Thyroid gland (tissue), 4 donors: ENCODE measurements around the gene ADCY9. TPM values are rescaled to one million over a fixed set of nuclear protein-coding genes. Genes with fewer than 3 reads are reported as not detected.
"Not testable (repeated sequence)": the region's sequence is repeated elsewhere in the genome, so short reads cannot be mapped to it uniquely, and the experiment has no call there.

Source experiments
- DNase-seq, 2 donors: peaks; one replicate each; pipeline ENCODE4 v3.0.0-alpha.2; 2019
- H3K27ac ChIP-seq, 3 donors: fragments of 200-600 bp; sonication (generic); 1 replicate in 2 of 3; 2 replicates in 1 of 3; pipeline ENCODE4 v1.5.1; 2016 to 2019; ENCODE audit warnings: mild to moderate bottlenecking in 1 of 3, moderate library complexity in 1 of 3
- H3K27me3 ChIP-seq: fragments of 200-600 bp; sonication (generic); one replicate; pipeline ENCODE4 v1.5.1; 2019
- H3K36me3 ChIP-seq, 2 donors: fragments of 200-600 bp; sonication (generic); one replicate each; pipeline ENCODE4 v1.5.1; 2016 to 2019
- H3K4me1 ChIP-seq, 2 donors: fragments of 200-600 bp; sonication (generic); one replicate each; pipeline ENCODE4 v1.5.1; 2017 to 2019
- H3K4me3 ChIP-seq, 3 donors: fragments of 200-600 bp; sonication (generic); replicated peaks in 1 of 3; 1 replicate in 2 of 3; 2 replicates in 1 of 3; pipeline ENCODE4 v1.5.1; 2016; ENCODE audit warnings: mild to moderate bottlenecking in 1 of 3
- H3K9me3 ChIP-seq: fragments of 200-600 bp; sonication (generic); one replicate; pipeline ENCODE4 v1.5.1; 2017
- CTCF ChIP-seq, 6 experiments: fragments of 200-600 bp in 3 of 6; fragments of 450-650 bp in 3 of 6; sonication (generic) in 3 of 6; IDR thresholded peaks; one replicate each; pipeline ENCODE4 v1.5.1; 2016 to 2019; ENCODE audit warnings: antibody characterized with exemption in 6 of 6, mild to moderate bottlenecking in 2 of 6, inconsistent platforms in 1 of 6, moderate library complexity in 1 of 6
- POLR2A ChIP-seq, 2 donors: fragments of 450-650 bp; IDR thresholded peaks; one replicate each; pipeline ENCODE4 v1.6.1; 2017; ENCODE audit warnings: antibody characterized with exemption in 2 of 2, mild to moderate bottlenecking in 2 of 2, moderate library complexity in 1 of 2
- WGBS, 2 donors: methylation state at CpG; one replicate each; pipeline ENCODE4 v1.1.5; 2017; 5-methylcytosine and 5-hydroxymethylcytosine counted together
- intact Hi-C: fragments of 100-400 bp; cut with DNase I; formaldehyde crosslinking; loops from one replicate; pipeline ENCODE4 v1.15.1; 2023
- total RNA-seq, 4 donors: library from RNA; depleted of rRNA; stranded (reverse); fragments of >200 nt; gene quantifications; one replicate each; pipeline ENCODE4 v1.2.3, GENCODE V29; 2016

ADCY9 gene
- total RNA-seq, 4 donors from 2014 or later = 61.4 to 123 (median 94.1) TPM

DNA sequence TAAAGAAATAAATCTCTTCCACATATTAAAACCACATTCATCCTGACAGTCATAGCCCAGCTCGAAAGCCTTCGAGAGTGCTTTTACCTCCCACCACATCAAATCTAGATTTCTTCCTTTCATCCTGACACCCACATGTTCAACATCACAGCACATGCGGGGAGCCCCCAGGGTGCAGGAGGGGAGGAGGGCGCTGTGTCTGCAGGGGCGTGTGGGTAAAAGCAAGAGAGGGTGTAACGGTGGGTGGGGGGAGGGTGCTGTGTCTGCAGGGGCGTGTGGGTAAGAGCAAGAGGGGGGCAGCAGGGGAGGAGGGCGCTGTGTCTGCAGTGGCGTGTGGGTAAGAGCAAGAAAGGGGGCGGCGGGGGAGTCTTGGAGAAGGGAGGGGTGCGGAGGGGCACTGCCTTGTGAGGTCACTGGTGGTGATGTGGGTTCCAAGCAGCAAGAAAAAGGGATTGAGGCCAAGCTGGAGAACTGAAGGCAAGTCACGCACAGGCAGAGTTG, 34.7 kb downstream of the ADCY9 start:
- Histone ChIP-seq H3K9me3 (no peaks in the 10 kb centered on the region), H3K36me3 (no peaks in the 10 kb centered on the region), H3K27ac (peak overlapping the region; percentile 70 to 77 (median 77)), H3K4me1 (peaks cover 41 to 42% of the 10 kb centered on the region in 2 donors), H3K27me3 (no peaks in the 10 kb centered on the region), H3K4me3 (no peak overlapping the region)
- DNase-seq = no peak
- intact Hi-C loops = no loop called here
- TF ChIP-seq POLR2A (IDR thresholded peaks at IDR 0.05) (no peak), CTCF (IDR thresholded peaks at IDR 0.05) (no peak)
- WGBS, 2 donors = 45 to 50% methylated on average over 13 of the region's 13 CpGs

DNA sequence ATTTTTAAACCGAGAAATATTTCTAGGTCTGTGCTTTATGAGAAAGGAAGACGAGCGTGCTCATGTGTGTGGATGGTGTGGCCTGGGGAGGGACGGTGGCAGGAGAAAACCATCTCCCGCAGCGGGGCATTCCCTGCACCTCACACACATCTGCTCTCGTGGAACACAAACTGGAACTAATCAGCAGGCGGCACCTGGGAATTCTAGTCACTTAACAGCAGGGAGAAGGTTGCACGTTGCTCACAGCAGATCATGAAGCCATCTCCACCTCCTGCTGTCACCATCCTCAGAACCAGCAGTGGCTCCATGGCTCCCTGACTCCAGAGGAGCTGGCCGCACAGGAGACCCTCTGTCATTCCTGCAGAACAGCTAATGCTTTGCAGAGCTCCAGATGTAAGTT, 35.2 kb downstream of the ADCY9 start:
- Histone ChIP-seq H3K9me3 (no peaks in the 10 kb centered on the region), H3K27ac (peak overlapping the region; percentile 70 to 77 (median 77)), H3K4me1 (peaks cover 38 to 39% of the 10 kb centered on the region in 2 donors), H3K4me3 (no peak overlapping the region), H3K27me3 (no peaks in the 10 kb centered on the region), H3K36me3 (no peaks in the 10 kb centered on the region)
- WGBS, 2 donors = 38 to 46% methylated on average over 10 of the region's 10 CpGs
- DNase-seq = peak in 1 of 2 donors; percentile 42
- intact Hi-C loops = no loop called here
- TF ChIP-seq POLR2A (IDR thresholded peaks at IDR 0.05) = peak in 1 of 2 donors; percentile 40
- no peak for TF ChIP-seq CTCF (IDR thresholded peaks at IDR 0.05)

DNA sequence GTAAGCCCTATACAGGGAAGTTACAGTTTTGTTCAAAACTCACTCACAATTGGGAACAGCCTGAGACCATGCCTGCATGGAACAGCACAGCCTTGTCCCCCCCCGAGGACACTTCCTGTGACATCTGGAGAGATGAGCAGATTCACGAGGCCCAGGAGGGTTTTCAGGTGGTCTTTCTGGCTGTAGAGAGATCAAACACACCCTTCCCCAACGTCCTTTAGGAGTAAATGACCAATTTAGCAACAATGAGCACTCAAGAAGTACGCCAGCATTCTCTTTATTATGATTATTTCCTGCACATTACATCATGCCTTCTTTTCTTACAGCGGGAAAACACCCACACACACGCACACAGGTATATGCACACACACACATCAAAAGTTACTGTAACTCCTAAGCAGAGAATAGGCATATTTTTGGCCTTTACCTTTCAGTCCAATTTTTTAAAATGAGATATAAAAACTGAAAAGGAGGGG, 39.0 kb downstream of the ADCY9 start:
- peaks cover 23 to 31% of the 10 kb centered on the region in 2 donors for H3K4me1 ChIP-seq
- TF ChIP-seq POLR2A (IDR thresholded peaks at IDR 0.05) = no peak
- TF ChIP-seq CTCF (IDR thresholded peaks at IDR 0.05) = no peak
- peak overlapping the region in 1 of 3 donors; percentile 14 for H3K27ac ChIP-seq
- DNase-seq = no peak
- no peak overlapping the region for H3K4me3 ChIP-seq
- no peaks in the 10 kb centered on the region for H3K27me3 ChIP-seq
- WGBS, 2 donors = 78 to 80% methylated on average over 6 of the region's 6 CpGs
- intact Hi-C loops = no loop called here
- H3K36me3 ChIP-seq = no peaks in the 10 kb centered on the region
- no peaks in the 10 kb centered on the region for H3K9me3 ChIP-seq

DNA sequence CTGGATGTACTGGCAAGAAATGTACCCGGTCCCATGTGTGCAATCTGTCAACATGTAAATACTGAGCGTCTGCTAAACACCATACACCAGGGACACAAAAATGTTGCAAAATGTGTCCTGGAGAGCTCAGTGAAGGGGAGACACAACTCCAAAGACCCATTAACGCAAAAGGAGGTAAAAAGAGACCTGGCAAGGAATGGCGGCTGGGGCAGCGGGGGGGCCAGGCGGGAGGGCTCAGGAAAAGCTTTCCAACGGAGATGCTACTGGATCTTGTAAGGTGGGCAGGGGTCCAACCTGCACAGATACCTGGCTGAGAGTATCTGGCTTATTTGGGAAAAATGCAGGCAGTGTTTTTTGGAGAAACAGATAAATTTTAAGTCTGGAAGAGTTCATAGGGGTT, 40.7 kb downstream of the ADCY9 start:
- TF ChIP-seq POLR2A (IDR thresholded peaks at IDR 0.05) (no peak), CTCF (IDR thresholded peaks at IDR 0.05) (no peak)
- no peak overlapping the region for H3K27ac ChIP-seq
- no peaks in the 10 kb centered on the region for H3K27me3 ChIP-seq
- peaks cover 14 to 19% of the 10 kb centered on the region in 2 donors for H3K4me1 ChIP-seq
- no peak for DNase-seq
- no peak overlapping the region for H3K4me3 ChIP-seq
- H3K36me3 ChIP-seq = no peaks in the 10 kb centered on the region
- H3K9me3 ChIP-seq = no peaks in the 10 kb centered on the region
- intact Hi-C loops = no loop called here
- WGBS, 2 donors = 94 to 97% methylated on average over 7 of the region's 7 CpGs

DNA sequence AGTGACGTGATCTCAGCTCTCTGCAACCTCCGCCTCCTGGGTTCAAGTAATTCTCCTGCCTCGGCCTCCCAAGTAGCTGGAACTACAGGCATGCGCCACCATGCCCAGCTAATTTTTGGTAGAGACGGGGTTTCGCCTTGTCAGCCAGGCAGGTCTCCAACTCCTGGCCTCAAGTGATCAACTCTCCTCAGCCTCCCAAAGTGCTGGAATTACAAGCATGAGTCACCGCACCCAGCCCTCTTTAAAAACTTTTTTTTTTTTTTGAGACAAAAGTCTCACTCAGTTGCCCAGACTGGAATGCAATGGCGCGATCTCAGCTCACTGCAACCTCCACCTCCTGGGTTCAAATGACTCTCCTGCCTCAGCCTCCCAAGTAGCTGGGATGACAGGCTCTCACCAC, 43.1 kb downstream of the ADCY9 start:
- intact Hi-C loops, H3K27me3 ChIP-seq, H3K36me3 ChIP-seq, H3K9me3 ChIP-seq, H3K4me3 ChIP-seq: not testable (repeated sequence)
- Histone ChIP-seq H3K4me1 (peaks cover 10 to 11% of the 10 kb centered on the region in 2 donors), H3K27ac (peak overlapping the region in 1 of 3 donors; percentile 12)
- peak; percentile 41 to 53 for DNase-seq
- WGBS, 2 donors = 92 to 94% methylated on average over 9 of the region's 9 CpGs
